ENCODE measurements around the gene LTBP4. TPM values are rescaled to one million over a fixed set of nuclear protein-coding genes. Genes with fewer than 3 reads are reported as not detected.

Gene LTBP4
- total and polyA plus RNA-seq, 2 donors (not counting 3 experiments of a cell fraction or from before 2014, with no cell fraction given) = 25.9 to 38.0 TPM

DNA sequence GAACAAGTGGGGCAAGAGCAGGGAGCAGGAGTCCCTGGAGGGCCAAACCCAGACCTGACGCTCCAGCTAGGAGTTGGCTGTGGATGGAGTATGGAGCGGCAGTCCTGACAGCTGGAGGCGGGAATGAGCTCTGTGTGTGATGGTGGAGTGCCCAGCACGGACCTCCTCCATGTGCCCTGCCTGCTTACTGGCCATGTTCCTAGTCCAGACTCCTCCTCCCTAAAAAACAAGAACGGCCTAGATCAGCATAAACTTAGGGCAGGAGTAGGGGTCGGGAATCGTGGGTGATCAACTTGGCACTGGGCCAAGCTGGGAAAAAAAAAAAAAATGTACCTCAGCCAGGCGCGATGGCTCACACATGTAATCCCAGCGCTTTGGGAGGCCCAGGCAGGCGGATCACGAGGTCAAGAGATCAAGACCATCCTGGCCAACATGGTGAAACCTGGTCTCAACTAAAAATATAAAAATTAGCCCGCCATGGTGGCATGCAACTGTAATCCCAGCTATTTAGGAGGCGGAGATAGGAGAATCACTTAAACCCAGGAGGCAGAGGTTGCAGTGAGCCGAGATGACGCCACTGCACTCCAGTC, 29.5 kb downstream of the LTBP4 start:
- intact Hi-C loops (cut with micrococcal nuclease) = loop anchor here (10.0 kb wide), 1 partner anchor 486 kb away; no protein-coding TSS in a partner anchor

More for the DNA sequence above, 29.5 kb downstream of the LTBP4 start:
- no peaks in the 10 kb centered on the region for H3K9me1 ChIP-seq (replicated peaks; ENCODE audit: control insufficient read depth, extremely low read depth, insufficient read depth, low read length)
- no peaks in the 10 kb centered on the region for H3K9me3 ChIP-seq (replicated peaks; ENCODE audit: control insufficient read depth, insufficient read depth, low read length)
- CTCF ChIA-PET = interaction anchor here (0.8 kb wide), 1 partner anchor 27 kb away, joined by 3 read pairs; no protein-coding TSS in a partner anchor
- H3K4me3 ChIP-seq (replicated peaks in 1 of 3; ENCODE audit: insufficient read depth in 1 of 3, low read depth in 1 of 3, low read length in 3 of 3) = no peak overlapping the region
- H4K20me1 ChIP-seq (replicated peaks; ENCODE audit: control insufficient read depth, extremely low read depth, insufficient read depth, low read length) = no peaks in the 10 kb centered on the region
- DNase-seq (ENCODE audit: low read depth, low spot score) = no peak
- H3K27ac ChIP-seq (ENCODE audit: insufficient read depth, low read depth, low read length) = no peak overlapping the region
- BruUV-seq (replicated peaks) = no TSS peak
- POLR2A ChIA-PET = no interaction called here
- H3K36me3 ChIP-seq (ENCODE audit: control insufficient read depth in 2 of 2, extremely low read depth in 1 of 2, insufficient read depth in 2 of 2, low read length in 2 of 2) = no peaks in the 10 kb centered on the region
- H3K4me1 ChIP-seq (ENCODE audit: control insufficient read depth, extremely low read depth, insufficient read depth, low read length) = no peaks in the 10 kb centered on the region
- H2AFZ ChIP-seq (ENCODE audit: low read depth, low read length) = no peak overlapping the region
- no peak for FAIRE-seq
- H3K4me2 ChIP-seq (ENCODE audit: insufficient read depth, low read length) = no peak overlapping the region
- no peak overlapping the region for H3K9ac ChIP-seq (replicated peaks; ENCODE audit: extremely low read depth, insufficient read depth, low read length)
- TF ChIP-seq, protein P1, sequence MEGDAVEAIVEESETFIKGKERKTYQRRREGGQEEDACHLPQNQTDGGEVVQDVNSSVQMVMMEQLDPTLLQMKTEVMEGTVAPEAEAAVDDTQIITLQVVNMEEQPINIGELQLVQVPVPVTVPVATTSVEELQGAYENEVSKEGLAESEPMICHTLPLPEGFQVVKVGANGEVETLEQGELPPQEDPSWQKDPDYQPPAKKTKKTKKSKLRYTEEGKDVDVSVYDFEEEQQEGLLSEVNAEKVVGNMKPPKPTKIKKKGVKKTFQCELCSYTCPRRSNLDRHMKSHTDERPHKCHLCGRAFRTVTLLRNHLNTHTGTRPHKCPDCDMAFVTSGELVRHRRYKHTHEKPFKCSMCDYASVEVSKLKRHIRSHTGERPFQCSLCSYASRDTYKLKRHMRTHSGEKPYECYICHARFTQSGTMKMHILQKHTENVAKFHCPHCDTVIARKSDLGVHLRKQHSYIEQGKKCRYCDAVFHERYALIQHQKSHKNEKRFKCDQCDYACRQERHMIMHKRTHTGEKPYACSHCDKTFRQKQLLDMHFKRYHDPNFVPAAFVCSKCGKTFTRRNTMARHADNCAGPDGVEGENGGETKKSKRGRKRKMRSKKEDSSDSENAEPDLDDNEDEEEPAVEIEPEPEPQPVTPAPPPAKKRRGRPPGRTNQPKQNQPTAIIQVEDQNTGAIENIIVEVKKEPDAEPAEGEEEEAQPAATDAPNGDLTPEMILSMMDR (IDR thresholded peaks at IDR 0.05; ENCODE audit: extremely low read depth in 1 of 2, insufficient read depth in 1 of 2, low read depth in 1 of 2, low read length in 2 of 2) = no peak
- TF ChIP-seq, protein P2, sequence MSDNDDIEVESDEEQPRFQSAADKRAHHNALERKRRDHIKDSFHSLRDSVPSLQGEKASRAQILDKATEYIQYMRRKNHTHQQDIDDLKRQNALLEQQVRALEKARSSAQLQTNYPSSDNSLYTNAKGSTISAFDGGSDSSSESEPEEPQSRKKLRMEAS (IDR thresholded peaks at IDR 0.05; ENCODE audit: insufficient read depth, insufficient read length) = no peak
- TF ChIP-seq POLR2AphosphoS5 (IDR thresholded peaks at IDR 0.05; ENCODE audit: insufficient read depth, low read depth, low read length) (no peak), MYC (IDR thresholded peaks at IDR 0.05; ENCODE audit: low read depth, low read length) (no peak), FOS (IDR thresholded peaks at IDR 0.05; ENCODE audit: borderline replicate concordance, insufficient read depth, low read length) (no peak), EZH2 (IDR thresholded peaks at IDR 0.05; ENCODE audit: borderline replicate concordance, low read depth, low read length, severe bottlenecking) (no peak), POLR2A (IDR thresholded peaks at IDR 0.05; ENCODE audit: low read depth, low read length) (no peak), JUN (IDR thresholded peaks at IDR 0.05; ENCODE audit: borderline replicate concordance, insufficient read depth, insufficient read length, low read depth) (no peak), GATA2 (IDR thresholded peaks at IDR 0.05; ENCODE audit: insufficient read depth, insufficient read length, low read depth, low read length) (no peak)
- peaks cover 0 to 4% of the 10 kb centered on the region in 2 experiments for H3K27me3 ChIP-seq (ENCODE audit: control insufficient read depth in 2 of 2, insufficient read depth in 2 of 2, low read length in 2 of 2)
- H3K79me2 ChIP-seq (ENCODE audit: control insufficient read depth, insufficient read depth, low read length) = no peaks in the 10 kb centered on the region
- dilution Hi-C loops (cut with MboI; ENCODE audit: extremely low pct_ligation_motif_present, low sequenced_read_pairs) = no loop called here

All from endothelial cell of umbilical vein (primary cell).